ENCODE results near the gene NECAP2.

GRCh38 chr1:16396591-16396990 is 43.9 kb upstream of the NECAP2 start:
- no peak for TF ChIP-seq CHD1 (IDR thresholded peaks at IDR 0.05; ENCODE audit: low read depth, low read length)
- TF ChIP-seq POLR2A (IDR thresholded peaks at IDR 0.05; ENCODE audit: low read depth, low read length), result no peak
- TF ChIP-seq MXI1 (IDR thresholded peaks at IDR 0.05; ENCODE audit: borderline replicate concordance, low read depth, low read length), result no peak
